HG03457 (cell line): ENCODE results near the gene LEO1.
A peak's percentile ranks its signal among the peaks of the same experiment; 100 is the strongest.
"Not testable (repeated sequence)": the region's sequence is repeated elsewhere in the genome, so short reads cannot be mapped to it uniquely, and the experiment has no call there.

Experiments used
- ATAC-seq: cut with Tn5 transposase; IDR thresholded peaks from one replicate; pipeline ENCODE4 v1.9.1; 2021; ENCODE audit warnings: moderate number of reproducible peaks; ENCODE audit not compliant: unreplicated experiment

LEO1 gene

DNA sequence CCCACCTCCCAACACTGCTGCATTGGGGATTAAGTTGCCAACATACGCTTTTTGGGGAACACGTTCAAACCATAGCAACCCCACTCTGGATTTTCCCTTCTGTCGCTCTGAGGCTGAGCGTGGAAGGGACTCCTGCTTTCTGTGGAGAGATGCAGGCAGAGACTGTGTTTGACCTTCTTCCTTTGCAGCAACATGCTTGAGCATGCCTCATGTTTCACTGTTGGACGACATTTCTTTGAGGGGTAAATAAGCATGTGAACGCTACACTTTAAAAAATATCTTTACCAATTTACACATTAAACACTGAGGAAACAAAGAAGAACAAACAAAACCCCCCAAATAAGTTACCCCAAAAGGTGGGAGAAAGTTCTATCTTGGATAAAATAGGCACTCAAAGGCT, 33.2 kb upstream of the LEO1 start:
- ATAC-seq, result no peak

GRCh38 chr15:52003710-52004109, 32.1 kb upstream of the LEO1 start:
- ATAC-seq, result no peak

DNA sequence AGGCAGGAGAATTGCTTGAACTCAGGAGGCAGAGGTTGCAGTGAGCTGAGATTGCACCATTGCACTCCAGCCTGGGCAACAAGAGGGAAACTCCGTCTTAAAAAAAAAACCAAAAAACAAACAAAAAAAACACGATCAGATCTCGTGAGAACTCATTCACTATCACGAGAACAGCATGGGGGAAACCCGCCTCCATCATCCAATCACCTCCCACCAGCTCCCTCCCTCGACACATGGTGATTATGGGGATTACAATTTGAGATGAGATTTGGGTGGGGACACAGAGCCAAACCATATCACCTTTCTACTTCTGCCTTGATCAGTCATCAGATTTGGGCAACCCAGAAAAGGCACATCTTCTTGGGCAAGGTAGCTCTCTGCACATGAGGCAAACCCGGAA, 31.5 kb upstream of the LEO1 start:
- not testable (repeated sequence) for ATAC-seq

- ATAC-seq, result no peak
Measured at GRCh38 chr15:52002351-52002750, 30.8 kb upstream of the LEO1 start.

- no peak for ATAC-seq
Measured at GRCh38 chr15:51992953-51993352, 21.4 kb upstream of the LEO1 start.

DNA sequence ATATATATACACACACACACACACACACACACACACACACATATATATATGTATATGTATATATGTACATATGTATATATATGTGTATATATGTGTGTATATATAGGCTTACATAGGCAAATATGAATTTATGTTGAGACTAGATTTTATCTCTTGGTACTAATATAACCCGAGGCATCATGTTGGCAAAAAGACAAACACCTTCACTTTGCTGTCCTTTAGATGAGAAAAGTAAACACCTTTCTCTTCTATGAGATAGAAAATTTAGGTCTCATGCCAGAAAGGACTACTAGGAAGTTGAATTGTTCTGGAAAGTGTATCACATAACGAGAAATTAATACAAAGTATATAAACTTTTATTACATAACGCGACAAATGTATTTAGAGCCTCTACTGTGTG, 19.6 kb upstream of the LEO1 start:
- no peak for ATAC-seq

DNA sequence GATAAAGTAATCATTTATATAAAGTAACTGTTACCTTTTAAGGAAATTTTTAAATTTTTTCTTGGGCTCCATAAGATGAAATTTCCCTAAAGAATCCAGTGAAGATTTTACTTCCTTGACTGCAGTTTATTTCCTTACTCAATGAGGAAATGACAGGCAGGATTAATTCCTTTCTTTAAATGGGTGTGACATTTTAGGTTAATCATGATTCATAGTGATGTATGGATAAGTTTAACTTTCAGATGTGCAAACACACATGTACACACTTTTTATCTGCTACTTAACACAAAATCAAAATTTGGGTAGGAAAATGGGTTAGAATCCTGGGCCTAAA, 11.2 kb upstream of the LEO1 start:
- no peak for ATAC-seq

DNA sequence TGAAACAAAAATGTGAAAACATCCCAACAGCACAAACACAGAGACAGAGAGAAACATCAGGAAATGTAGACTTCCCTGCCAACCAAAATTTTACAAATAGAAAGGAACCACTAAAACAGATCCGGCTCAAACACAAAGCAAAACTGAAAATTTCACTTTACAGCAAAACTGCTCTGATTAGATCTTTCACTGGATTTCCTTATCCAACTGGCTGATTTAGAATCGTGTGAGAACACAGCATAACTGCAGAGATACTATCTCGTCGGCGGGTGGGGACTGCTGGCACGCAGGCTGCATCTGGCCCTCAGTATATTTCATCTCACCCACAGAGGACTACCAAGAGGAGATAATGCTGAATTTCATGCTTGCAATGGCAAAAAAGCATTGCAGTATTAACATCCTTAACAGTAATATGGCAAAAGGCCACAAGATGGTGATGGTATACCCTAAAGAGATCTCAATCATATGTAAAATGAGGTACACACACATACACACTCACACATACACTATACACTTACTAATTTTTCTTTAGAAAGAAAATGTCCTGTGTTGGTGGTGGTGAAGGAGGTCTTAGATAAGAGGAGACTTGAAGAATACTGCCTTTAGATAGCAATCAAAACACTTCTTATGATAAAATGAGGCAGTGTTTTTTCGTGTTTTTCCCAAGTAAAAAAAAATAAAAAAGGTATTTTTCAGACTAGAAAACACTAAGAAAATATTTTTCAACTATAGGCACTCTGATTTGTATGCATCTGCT, 10.6 kb upstream of the LEO1 start:
- ATAC-seq, result peak; percentile 58

GRCh38 chr15:51973775-51974174, 2.2 kb upstream of the LEO1 start:
- no peak for ATAC-seq

- ATAC-seq, result no peak
Measured at GRCh38 chr15:51973220-51973619, 1.6 kb upstream of the LEO1 start.

DNA sequence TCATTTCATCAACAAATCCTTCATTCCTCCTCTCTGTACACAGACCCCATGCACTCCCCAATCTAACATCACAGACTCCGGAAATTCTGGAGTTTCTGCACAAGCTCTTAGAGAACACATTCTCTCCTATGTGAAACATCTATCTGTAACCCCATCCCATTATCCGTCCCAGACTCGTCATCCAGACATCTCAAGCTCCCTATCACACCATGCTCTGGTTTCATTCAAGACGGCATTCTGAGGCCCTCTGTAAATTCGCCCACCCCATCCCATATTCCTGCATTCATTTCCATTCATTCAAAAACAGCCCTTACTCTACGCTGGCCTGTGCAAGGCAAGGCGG, 575 bp downstream of the LEO1 start:
- ATAC-seq, result no peak

DNA sequence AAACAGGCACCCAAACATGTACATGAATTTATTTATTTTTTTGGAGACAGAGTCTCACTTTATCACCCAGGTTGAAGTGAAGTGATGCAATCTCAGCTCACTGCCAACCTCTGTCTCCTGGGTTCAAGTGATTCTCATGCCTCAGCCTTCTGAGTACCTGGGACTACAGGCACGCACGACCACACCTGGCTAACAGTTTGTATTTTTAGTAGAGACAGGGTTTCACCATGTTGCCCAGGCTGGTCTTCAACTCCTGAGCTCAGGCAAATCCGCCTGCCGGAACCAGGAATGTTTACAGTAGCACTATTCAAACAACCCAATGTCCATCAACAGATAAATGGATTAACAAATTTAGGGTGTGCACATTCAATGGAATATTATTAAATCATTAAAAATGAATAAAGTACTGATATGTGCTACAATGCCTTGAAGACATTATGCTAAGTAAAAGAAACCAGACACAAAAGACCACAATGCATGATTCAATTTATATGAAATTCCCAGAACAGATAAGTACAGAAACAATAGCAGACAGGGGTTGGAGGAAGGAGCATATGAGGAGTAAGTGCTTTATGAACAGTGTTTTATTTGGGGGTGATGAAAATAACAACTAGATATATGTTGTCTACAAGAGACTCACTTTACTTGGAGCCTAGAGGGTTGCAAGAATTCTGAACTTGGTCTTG, 1.3 kb downstream of the LEO1 start:
- ATAC-seq, result no peak

- ATAC-seq, result no peak
Measured at GRCh38 chr15:51969728-51970127, 1.9 kb downstream of the LEO1 start.

- ATAC-seq, result no peak
Measured at GRCh38 chr15:51967583-51967982, 4.0 kb downstream of the LEO1 start.

- ATAC-seq, result no peak
Measured at GRCh38 chr15:51966192-51966591, 5.4 kb downstream of the LEO1 start.

GRCh38 chr15:51965691-51966090, 5.9 kb downstream of the LEO1 start:
- no peak for ATAC-seq

- no peak for ATAC-seq
Measured at GRCh38 chr15:51955504-51955903, 16.1 kb downstream of the LEO1 start.

DNA sequence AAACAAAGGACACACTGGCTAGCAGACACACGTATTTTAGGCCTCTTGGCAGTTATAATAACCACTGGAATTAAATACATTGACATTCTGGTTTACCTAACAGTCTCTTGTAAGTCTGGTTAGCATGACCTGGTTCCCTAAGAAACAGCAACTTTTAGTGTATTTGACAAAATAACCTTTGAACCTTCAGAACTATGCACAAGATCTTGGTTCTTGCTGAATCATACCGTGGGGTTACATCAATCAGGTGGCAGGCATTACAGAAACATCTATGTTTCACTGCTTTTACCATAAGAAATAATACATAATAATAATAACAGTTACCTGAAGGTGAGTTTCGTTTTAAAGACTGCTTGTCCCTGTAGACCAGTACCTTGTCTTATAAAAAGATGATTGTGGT, 18.8 kb downstream of the LEO1 start:
- no peak for ATAC-seq

GRCh38 chr15:51947124-51947523, 24.5 kb downstream of the LEO1 start:
- ATAC-seq, result no peak

GRCh38 chr15:51939216-51939615, 32.4 kb downstream of the LEO1 start:
- no peak for ATAC-seq

GRCh38 chr15:51938286-51938685, 33.3 kb downstream of the LEO1 start:
- no peak for ATAC-seq

GRCh38 chr15:51936105-51936478, 35.5 kb downstream of the LEO1 start:
- no peak for ATAC-seq
